ENCODE measurements around the gene TUBG2. TPM values are rescaled to one million over a fixed set of nuclear protein-coding genes. Genes with fewer than 3 reads are reported as not detected.

Gene TUBG2
- total and polyA plus RNA-seq, 12 donors: 14.5 to 65.1 (median 45.6) TPM

- 78 to 100% (median 90%) methylated on average over 1 to 12 of the region's 12 CpGs for WGBS, 4 donors
- Histone ChIP-seq H3K27ac (peak overlapping the region in 2 of 5 donors; percentile 63 to 69), H3K9me3 (replicated peaks in 1 of 3) (no peaks in the 10 kb centered on the region), H3K4me3 (no peak overlapping the region), H3K4me1 (replicated peaks in 1 of 2) (peaks cover 27 to 49% of the 10 kb centered on the region in 2 donors), H3K27me3 (no peaks in the 10 kb centered on the region), H3K36me3 (replicated peaks in 1 of 2) (peaks cover 0 to 78% of the 10 kb centered on the region in 2 donors)
- TF ChIP-seq CTCF (IDR thresholded peaks at IDR 0.05) (no peak), POLR2A (IDR thresholded peaks at IDR 0.05) (no peak)
- no peak for DNase-seq
- intact Hi-C loops (cut with DNase I): no loop called here
Observed at GRCh38 chr17:42669705-42669976, 10.6 kb downstream of the TUBG2 start.

GRCh38 chr17:42669977-42670788 is 11.1 kb downstream of the TUBG2 start:
- no peaks in the 10 kb centered on the region for H3K27me3 ChIP-seq
- no peak for TF ChIP-seq POLR2A (IDR thresholded peaks at IDR 0.05)
- TF ChIP-seq CTCF (IDR thresholded peaks at IDR 0.05): no peak
- no peak overlapping the region for H3K4me3 ChIP-seq
- intact Hi-C loops (cut with DNase I): loop anchor here (5.0 to 10.0 kb wide), 2 partner anchors 58 to 85 kb away; no protein-coding TSS in a partner anchor
- H3K9me3 ChIP-seq (replicated peaks in 1 of 3): no peaks in the 10 kb centered on the region
- WGBS, 4 donors: 52 to 75% (median 62%) methylated on average over 12 to 87 of the region's 87 CpGs
- H3K27ac ChIP-seq: peak overlapping the region in 2 of 5 donors; percentile 63 to 69
- H3K4me1 ChIP-seq (replicated peaks in 1 of 2): peaks cover 33 to 55% of the 10 kb centered on the region in 2 donors
- peaks cover 0 to 73% of the 10 kb centered on the region in 2 donors for H3K36me3 ChIP-seq (replicated peaks in 1 of 2)
- DNase-seq: peak in 1 of 7 donors; percentile 19

GRCh38 chr17:42670789-42671657 is 11.9 kb downstream of the TUBG2 start:
- Histone ChIP-seq H3K4me3 (no peak overlapping the region), H3K36me3 (replicated peaks in 1 of 2) (peaks cover 0 to 65% of the 10 kb centered on the region in 2 donors), H3K27me3 (no peaks in the 10 kb centered on the region), H3K27ac (peak overlapping the region in 1 of 5 donors; percentile 52), H3K4me1 (replicated peaks in 1 of 2) (peaks cover 40 to 60% of the 10 kb centered on the region in 2 donors), H3K9me3 (replicated peaks in 1 of 3) (no peaks in the 10 kb centered on the region)
- DNase-seq: no peak
- no peak for TF ChIP-seq POLR2A (IDR thresholded peaks at IDR 0.05)
- 79 to 88% (median 85%) methylated on average over 37 to 50 of the region's 50 CpGs for WGBS, 4 donors
- intact Hi-C loops (cut with DNase I): loop anchor here (5.0 to 10.0 kb wide), 2 partner anchors 59 to 86 kb away; no protein-coding TSS in a partner anchor

- Histone ChIP-seq H3K27ac (no peak overlapping the region), H3K4me1 (replicated peaks in 1 of 2) (peaks cover 37 to 55% of the 10 kb centered on the region in 2 donors), H3K9me3 (replicated peaks in 1 of 3) (no peaks in the 10 kb centered on the region), H3K36me3 (replicated peaks in 1 of 2) (peaks cover 0 to 55% of the 10 kb centered on the region in 2 donors), H3K27me3 (no peaks in the 10 kb centered on the region), H3K4me3 (no peak overlapping the region)
- intact Hi-C loops (cut with DNase I): loop anchor here (5.0 to 10.0 kb wide), 2 partner anchors 60 to 87 kb away; no protein-coding TSS in a partner anchor
- DNase-seq: no peak
- TF ChIP-seq POLR2A (IDR thresholded peaks at IDR 0.05) (no peak), CTCF (IDR thresholded peaks at IDR 0.05) (no peak)
- WGBS, 4 donors: 84 to 89% (median 87%) methylated on average over 6 to 28 of the region's 28 CpGs
Observed at GRCh38 chr17:42672038-42672437, 13.0 kb downstream of the TUBG2 start.

Data from adrenal gland (tissue), 12 donors.